Stimulated activated CD8-positive, alpha-beta memory T cell treated with anti-CD3 and anti-CD28 coated beads, Interleukin-7, amount 100 ng/mL, for 1 hour (primary cell): ENCODE measurements around the gene ITGAX.
"Not testable (repeated sequence)": the region's sequence is repeated elsewhere in the genome, so short reads cannot be mapped to it uniquely, and the experiment has no call there.

Experiments used
- DNase-seq, 2 donors: peaks; one replicate each; pipeline ENCODE4 v3.0.0-alpha.2; 2020; ENCODE audit warnings: low read depth in 2 of 2

The ITGAX gene

DNA sequence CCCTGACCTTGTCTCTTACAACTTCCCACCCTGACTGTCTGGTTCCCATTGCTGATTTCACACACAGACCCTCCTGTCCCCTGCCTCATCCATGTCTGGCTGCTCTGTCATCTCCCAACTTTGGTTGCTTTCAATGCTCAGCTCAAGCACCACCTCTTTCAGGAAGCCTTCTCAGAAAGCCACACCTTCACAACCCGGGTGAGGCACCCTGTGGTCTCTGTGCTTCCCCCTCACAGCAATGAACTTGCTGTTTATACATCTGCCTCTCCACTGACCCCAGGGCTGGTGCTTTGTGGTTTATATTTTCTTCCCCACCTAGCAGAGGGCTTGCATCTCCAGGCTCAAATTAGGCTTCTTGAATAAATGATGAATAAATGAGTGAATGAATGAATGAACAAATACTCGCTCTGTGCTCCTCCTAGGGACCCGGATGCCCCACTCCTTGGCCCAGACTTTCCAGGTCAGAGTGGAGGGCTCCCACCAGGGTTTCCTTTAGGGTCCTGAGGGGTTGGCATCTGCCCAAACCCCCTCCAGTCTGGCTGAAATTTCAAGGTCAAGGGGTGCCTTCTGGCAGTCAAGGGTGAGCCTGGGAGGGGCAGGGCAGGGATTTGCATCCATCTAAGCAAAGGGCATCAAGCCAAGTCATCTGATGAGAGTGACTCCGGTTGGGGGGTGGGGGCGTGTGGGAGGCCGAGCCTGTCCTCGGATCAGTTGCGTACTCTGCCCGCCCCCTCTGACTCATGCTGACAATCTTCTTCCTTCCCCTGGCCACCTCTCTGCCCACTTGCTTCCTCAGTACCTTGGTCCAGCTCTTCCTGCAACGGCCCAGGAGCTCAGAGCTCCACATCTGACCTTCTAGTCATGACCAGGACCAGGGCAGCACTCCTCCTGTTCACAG, at the start of gene ITGAX:
TSS of gene ITGAX (plus strand) at position 783 of the 898 bp plus-strand sequence. CDS start at position 862, 79 bp downstream.
- peak; percentile 26 to 30 for DNase-seq

DNA sequence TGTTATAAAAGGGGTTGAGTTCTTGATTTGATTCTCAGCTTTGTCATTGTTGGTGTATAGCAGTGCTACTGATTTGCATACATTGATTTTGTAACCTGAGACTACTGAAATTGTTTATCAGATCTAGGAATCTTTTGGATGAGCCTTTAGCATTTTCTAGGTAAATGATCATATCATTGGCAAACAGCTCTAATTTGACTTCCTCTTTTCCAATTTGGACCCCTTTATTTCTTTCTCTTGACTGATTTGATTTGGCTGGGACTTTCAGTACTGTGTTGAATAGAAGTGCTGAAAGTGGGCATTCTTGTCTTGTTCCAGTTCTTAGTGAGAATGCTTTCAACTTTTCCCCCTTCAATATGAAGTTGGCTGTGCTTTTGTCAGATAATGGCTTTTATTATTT, 49.8 kb upstream of the ITGAX start:
- no peak for DNase-seq

DNA sequence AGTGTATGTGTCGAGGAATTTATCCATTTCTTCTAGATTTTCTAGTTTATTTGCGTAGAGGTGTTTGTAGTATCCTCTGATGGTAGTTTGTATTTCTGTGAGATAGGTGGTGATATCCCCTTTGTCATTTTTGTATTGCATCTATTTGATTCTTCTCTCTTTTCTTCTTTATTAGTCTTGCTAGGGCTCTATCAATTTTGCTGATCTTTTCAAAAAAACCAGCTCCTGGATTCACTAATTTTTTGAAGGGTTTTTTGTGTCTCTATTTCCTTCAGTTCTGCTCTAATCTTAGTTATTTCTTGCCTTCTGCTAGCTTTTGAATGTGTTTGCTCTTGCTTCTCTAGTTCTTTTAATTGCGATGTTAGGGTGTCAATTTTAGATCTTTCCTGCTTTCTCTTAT, 46.6 kb upstream of the ITGAX start:
- DNase-seq = not testable (repeated sequence)

DNA sequence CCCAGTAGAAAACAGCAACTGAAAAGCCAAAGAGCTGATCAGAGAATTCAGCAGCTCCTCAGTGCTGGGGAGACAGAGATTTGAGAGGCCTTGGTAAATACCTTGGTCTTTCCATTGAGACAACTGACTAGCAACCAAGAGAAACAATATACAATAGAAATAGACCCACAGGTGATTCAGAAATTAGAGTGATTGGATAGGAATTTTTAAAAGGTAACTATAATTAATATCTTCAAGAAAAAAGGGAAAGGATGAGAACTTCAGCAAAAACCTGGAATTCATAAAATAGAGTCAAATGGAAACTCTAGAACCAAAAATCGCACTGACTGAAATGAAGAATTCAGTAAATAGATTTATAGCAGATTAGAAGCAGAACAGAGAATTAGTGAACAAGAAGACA, 32.5 kb upstream of the ITGAX start:
- DNase-seq = no peak

DNA sequence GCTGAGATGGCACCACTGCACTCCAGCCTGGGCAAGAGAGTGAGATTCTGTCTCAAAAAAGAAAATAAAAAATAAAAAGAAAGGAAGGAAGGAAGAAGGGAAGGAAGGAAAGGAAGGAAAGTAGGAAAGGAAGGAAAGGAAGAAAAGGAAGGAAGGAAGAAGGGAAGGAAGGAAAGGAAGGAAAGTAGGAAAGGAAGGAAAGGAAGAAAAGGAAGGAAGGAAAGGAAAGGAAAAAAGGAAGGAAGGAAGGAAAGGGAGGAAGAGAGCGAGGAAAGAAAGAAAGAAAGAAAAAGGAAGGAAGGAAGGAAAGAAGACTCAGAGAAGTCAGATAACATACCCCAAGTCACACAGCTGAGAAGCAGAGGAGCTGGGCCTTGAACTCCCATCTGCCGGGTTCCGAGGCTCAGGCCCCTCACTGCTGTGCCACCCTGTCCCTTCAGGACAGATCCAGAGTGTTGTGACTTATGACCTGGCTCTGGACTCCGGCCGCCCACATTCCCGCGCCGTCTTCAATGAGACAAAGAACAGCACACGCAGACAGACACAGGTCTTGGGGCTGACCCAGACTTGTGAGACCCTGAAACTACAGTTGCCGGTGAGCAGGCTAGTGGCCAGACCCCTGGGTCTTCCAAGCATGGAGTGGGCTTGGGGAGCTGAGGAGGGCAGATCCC, 30.9 kb upstream of the ITGAX start:
- DNase-seq = no peak

DNA sequence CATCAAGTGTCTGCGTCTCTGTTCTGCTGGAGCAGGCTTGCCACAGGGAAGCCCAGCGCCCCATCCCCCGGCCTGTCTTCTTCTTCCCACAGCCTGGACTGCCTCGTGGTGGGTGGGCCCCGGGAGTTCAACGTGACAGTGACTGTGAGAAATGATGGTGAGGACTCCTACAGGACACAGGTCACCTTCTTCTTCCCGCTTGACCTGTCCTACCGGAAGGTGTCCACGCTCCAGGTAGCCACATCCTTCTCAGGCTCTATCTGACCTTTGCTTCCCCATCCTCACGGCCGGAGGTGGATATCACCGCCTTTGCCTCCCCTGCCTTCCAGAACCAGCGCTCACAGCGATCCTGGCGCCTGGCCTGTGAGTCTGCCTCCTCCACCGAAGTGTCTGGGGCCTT, 29.8 kb upstream of the ITGAX start:
- DNase-seq = no peak

DNA sequence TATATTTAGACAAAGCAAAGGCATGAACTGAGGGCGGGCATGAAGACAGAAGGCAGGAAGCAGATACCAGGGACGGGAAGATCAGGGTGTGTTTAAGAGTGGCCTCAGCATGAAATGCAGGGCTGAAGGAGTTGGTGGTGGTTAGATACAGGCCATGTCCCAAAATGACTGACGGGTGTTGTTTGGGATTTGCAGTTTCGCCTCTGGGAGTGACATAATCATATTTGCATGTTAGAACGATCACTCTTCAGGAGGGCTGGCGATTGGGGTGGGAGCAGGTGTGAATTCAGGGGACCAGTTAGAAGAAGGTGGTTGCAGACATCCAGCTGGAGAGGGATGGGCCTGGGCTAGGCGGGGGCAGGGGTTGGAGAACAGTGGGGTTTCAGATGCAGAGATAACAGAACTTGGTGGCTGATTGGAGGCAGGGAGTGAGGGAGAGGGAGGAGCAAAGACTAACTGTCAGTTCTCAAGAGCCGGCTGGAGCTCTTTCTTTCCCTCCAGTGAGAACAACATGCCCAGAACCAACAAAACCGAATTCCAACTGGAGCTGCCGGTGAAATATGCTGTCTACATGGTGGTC, 27.2 kb upstream of the ITGAX start:
- DNase-seq = no peak

DNA sequence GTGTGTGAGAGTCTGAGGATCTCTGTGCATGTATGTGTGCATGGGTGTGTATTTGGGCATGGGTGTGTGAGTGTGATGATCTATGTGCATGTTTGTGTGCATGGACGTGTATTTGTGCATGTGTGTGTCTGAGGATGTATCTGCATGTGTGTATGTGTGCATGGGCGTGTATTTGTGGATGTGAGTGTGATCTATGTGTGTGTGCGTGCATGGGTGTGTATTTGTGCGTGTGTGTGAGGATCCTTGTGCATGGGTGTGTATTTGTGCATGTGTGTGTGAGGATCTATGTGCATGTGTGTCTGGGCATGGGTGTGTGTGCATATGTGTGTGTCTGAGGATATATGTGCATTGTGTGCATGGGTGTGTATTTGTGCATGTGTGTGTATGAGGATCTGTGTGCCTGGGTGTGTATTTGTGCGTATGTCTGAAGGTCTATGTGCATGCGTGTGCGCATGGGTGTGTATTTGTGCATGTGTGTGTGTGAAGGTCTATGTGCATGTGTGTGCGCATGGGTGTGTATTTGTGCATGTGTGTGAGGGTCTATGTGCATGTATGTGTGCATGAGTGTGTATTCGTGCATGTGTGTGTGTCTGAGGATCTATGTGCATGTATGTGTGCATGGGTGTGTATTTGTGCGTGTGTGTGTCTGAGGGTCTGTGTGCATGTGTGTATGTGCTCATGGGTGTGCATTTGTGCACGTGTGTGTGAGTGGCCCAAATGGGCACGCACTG, 26.5 kb upstream of the ITGAX start:
- no peak for DNase-seq

DNA sequence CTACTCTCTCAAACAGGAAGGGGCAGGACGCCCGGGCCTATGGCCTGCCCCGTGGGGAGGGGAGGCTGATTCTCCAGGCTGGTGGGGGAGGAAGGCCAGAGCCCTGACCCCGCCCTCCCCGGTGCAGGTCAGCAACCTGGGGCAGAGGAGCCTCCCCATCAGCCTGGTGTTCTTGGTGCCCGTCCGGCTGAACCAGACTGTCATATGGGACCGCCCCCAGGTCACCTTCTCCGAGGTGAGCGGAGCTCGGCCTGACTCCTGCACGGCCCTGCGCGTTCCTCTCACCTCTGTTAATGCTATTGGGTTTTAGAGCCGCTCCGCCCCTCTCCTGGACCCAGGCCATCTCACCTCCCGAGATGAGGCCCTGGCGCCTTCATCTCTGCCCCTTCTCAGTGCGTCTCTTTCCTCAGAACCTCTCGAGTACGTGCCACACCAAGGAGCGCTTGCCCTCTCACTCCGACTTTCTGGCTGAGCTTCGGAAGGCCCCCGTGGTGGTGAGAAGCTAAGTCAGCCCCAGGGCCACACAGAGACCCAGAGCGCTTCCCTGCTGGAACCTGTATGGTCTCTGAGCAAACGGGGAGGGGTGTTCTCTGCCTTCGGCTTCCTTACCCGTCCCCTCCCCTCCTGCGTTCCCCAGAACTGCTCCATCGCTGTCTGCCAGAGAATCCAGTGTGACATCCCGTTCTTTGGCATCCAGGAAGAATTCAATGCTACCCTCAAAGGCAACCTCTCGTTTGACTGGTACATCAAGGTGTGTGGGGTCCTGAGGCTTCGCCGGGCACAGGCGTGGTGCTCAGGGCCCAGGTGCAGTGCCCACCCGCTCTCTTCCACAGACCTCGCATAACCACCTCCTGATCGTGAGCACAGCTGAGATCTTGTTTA, 25.1 kb upstream of the ITGAX start:
- DNase-seq = no peak

DNA sequence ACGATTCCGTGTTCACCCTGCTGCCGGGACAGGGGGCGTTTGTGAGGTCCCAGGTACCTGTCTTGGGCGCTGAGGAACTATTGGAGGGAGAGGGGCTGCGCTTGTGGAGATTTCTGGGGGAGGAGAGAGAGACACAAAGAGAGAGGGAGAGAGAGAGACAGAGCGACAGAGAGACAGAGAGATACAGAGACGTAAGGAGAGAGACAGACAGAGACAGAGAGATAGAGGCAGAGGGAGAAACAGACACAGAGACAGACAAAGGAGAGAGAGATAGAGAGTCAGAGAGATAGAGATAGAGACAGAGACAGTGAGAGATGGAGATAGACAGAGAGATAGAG, 24.5 kb upstream of the ITGAX start:
- DNase-seq = no peak

DNA sequence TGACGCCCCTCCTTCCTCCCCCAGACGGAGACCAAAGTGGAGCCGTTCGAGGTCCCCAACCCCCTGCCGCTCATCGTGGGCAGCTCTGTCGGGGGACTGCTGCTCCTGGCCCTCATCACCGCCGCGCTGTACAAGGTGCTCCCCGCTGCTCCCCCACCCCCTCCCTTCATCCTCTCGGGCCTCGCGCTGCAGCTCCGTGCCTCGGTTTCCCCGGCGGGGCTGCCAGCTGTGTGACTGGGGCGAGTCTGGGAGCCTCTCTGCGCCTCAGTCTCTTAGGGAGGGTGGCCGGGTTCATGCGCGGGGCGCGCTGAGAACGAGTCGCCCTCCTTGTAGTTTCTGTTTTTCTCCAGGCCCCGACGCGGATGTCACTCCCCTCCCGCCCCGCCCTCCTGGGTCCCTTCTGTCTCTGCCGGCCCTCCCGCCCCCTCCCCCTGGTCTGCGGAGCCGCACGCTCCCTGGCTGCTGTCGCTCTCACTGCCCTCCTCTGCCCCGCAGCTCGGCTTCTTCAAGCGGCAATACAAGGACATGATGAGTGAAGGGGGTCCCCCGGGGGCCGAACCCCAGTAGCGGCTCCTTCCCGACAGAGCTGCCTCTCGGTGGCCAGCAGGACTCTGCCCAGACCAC, 23.7 kb upstream of the ITGAX start:
- no peak for DNase-seq

DNA sequence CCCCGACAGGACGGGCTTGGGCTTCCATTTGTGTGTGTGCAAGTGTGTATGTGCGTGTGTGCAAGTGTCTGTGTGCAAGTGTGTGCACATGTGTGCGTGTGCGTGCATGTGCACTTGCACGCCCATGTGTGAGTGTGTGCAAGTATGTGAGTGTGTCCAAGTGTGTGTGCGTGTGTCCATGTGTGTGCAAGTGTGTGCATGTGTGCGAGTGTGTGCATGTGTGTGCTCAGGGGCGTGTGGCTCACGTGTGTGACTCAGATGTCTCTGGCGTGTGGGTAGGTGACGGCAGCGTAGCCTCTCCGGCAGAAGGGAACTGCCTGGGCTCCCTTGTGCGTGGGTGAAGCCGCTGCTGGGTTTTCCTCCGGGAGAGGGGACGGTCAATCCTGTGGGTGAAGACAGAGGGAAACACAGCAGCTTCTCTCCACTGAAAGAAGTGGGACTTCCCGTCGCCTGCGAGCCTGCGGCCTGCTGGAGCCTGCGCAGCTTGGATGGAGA, 23.1 kb upstream of the ITGAX start:
- no peak for DNase-seq

DNA sequence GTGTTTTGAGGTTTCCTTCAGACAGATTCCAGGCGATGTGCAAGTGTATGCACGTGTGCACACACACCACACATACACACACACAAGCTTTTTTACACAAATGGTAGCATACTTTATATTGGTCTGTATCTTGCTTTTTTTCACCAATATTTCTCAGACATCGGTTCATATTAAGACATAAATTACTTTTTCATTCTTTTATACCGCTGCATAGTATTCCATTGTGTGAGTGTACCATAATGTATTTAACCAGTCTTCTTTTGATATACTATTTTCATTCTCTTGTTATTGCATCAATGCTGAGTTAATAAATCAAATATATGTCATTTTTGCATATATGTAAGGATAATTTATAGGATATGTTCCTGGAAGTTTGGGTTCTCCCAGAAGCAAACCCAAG, 22.4 kb upstream of the ITGAX start:
- no peak for DNase-seq

DNA sequence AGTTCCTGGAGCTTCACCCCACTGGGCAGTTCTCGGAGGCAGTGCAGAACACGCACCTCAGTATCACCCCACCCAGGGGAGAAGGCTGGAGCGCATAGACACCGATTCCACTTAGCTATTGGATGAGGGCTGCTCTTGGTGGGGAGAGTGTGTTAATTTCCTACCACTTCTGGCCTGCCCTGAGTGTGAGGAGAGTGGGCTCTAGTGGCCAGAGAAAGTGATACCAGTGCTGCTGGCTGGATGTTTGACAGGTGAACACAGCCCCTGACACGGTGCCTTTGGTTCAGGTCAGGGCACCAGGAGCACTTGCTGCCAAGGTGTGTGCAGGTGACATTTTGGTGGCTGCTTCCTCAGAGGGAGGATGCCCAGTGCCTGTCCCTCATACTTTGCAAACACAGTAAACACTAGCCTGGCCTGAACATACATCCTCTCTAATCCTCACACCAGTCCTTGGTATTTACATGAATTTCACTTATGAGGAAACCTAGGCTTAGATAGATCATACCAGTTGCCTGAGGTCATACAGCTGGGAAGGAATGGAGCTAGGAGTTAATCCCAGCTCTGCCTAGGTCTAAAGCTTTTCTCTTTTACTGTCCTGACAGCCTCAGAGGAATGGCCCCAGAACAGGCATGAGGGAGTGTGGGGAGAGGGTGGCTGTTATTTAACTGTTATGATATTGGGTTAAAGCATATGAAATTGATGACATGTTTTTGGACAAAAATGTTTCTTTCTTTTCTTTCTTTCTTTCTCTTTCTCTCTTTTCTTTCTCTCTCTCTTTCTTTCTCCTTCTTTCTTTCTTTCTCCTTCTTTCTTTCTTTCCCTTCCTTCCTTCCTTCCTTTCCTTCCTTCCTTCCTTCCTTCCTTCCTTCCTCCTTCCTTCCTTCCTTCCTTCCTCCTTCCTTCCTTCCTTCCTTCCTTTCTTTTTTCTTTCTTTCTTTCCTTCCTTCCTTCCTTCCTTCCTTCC, 21.0 kb upstream of the ITGAX start:
- no peak for DNase-seq

DNA sequence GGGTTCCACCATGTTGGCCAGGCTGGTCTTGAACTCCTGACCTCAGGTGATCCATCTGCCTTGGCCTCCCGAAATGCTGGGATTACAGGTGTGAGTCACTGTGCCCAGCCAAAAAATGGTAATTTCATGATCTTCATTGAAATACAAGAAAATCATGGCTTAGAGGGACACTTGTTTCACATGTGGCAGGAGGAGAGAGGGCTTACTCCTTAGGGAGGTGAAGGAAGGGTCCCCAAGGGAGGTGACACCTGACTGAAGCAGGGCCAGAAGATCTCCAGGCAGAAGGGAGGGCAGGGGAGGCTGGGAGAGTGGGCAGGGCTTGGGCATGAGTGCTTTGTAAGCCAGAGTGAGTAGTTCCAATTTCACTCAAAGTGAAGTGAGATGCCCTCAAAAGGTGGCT, 20.0 kb upstream of the ITGAX start:
- DNase-seq = no peak

DNA sequence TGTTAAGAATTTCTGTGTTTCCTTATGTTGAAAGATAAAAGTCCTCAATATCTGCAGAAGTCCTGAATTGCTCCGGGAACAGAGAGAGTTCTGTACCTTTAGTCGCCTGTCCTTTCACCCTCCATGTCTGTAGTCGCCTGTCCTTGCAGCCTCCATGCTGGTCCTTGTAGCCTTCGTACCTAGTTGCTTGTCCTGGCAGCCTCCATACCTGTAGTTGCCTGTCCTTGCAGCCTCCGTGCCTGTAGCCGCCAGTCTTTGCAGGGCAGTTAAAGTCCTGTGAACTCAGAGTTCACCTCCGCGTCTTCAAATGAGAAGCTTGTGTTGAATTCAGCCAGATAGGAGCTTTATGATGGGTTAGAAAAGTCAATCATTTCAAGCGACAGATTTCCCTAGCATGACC, 19.5 kb upstream of the ITGAX start:
- DNase-seq = no peak

DNA sequence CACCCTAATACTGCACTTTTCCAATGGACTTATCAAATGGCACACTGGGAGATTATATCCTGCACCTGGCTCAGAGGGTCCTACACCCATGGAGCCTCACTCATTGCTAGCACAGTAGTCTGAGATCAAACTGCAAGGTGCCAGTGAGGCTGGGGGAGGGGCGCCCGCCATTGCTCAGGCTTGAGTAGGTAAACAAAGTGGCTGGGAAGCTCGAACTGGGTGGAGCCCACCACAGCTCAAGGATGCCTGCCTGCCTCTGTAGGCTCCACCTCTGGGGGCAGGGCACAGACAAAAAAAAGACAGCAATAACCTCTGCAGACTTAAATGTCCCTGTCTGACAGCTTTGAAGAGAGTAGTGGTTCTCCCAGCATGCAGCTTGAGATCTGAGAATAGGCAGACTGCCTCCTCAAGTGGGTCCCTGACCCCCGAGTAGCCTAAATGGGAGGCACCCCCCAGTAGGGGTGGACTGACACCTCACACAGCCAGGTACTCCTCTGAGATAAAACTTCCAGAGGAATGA, 16.8 kb upstream of the ITGAX start:
- DNase-seq = not testable (repeated sequence)

DNA sequence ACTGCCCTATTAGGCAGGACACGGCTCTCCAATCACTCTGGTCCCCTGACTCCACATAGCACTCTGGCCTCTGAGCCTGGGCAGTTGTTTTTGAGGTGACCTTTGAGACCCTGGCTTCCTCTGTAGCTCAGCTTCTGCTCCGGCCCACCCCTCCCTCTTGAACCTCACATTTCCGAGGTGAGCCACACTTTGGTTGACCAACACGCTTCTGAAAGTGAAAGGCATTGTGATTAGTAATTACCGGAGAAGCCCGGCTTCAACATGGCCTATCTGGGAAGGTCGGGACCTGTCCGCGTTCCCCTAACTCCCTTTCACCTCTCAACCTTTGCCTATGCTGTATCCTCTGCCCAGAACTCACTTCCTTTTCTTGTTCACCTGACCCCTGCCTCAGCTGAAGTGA, 10.3 kb upstream of the ITGAX start:
- no peak for DNase-seq

DNA sequence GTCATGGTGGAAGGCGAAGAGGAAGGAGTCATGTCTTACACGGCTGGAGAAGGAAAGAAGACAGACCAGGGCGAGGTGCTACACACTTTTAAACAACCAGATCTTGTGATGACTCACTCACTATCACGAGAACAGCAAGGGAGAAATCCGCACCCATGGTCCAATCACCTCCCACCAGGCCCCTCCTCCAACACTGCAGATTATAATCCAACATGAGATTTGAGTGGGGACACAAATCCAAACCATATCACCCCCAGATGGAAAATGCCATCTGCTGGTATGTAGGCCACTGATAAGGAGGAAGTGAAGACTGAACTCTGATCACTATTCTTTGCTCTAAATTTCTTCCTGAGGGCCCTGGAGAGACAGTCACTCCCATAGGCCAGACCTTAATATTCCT, 7.5 kb upstream of the ITGAX start:
- no peak for DNase-seq
